ENCODE results near the gene NEDD8. TPM values are rescaled to one million over a fixed set of nuclear protein-coding genes. Genes with fewer than 3 reads are reported as not detected.

Gene NEDD8
- total RNA-seq, 2 experiments from 2014 or later, result 178 to 229 TPM

GRCh38 chr14:24271134-24271833 is 39.1 kb upstream of the NEDD8 start, which contains the start of gene RABGGTA:
Gene RABGGTA (minus strand): TSS chr14:24271597. CDS start chr14:24271115, 482 bp downstream.
- no peaks in the 10 kb centered on the region for H3K27me3 Mint-ChIP-seq
- H3K36me3 Mint-ChIP-seq (ENCODE audit: low read depth), result peaks cover 10% of the 10 kb centered on the region
- H3K4me3 Mint-ChIP-seq, result peak within 1 kb of the TSS; percentile 87
- ChIA-PET CTCF (interaction anchor here (1.0 to 6.6 kb wide), 23 partner anchors 9 to 169 kb away, joined by 3 to 44 read pairs (median 8); partner anchors contain the start of genes CHMP4A, CIDEB, DCAF11 and DHRS1), POLR2A (interaction anchor here (0.5 to 1.6 kb wide), 7 partner anchors 8 to 38 kb away, joined by 3 to 11 read pairs (median 3); partner anchors contain the start of genes GMPR2, TGM1 and TINF2)
- no peaks in the 10 kb centered on the region for H3K9me3 Mint-ChIP-seq
- peak; percentile 91 for DNase-seq
- peak within 1 kb of the TSS; percentile 96 for H3K27ac Mint-ChIP-seq
- H3K4me1 Mint-ChIP-seq, result peaks cover 52% of the 10 kb centered on the region

GRCh38 chr14:24270537-24271133 is 38.5 kb upstream of the NEDD8 start:
- Mint-ChIP-seq H3K4me3 (peak overlapping the region; percentile 87), H3K27me3 (no peaks in the 10 kb centered on the region), H3K9me3 (no peaks in the 10 kb centered on the region), H3K27ac (peak overlapping the region; percentile 96), H3K36me3 (ENCODE audit: low read depth) (peaks cover 13% of the 10 kb centered on the region), H3K4me1 (peaks cover 52% of the 10 kb centered on the region)
- no peak for DNase-seq
- CTCF ChIA-PET, result interaction anchor here (1.0 to 6.6 kb wide), 22 partner anchors 8 to 168 kb away, joined by 3 to 44 read pairs (median 10); partner anchors contain the start of genes CHMP4A, CIDEB, DCAF11 and DHRS1
- POLR2A ChIA-PET, result interaction anchor here (0.5 to 1.6 kb wide), 6 partner anchors 8 to 38 kb away, joined by 3 to 11 read pairs (median 3); partner anchors contain the start of genes GMPR2, TGM1 and TINF2

- H3K27me3 Mint-ChIP-seq, result no peaks in the 10 kb centered on the region
- no peak overlapping the region for H3K27ac Mint-ChIP-seq
- CTCF ChIA-PET, result interaction anchor here (0.7 to 6.6 kb wide), 16 partner anchors 10 to 156 kb away, joined by 3 to 44 read pairs (median 13); partner anchors contain the start of genes CIDEB, DCAF11, DHRS1 and IRF9
Observed at GRCh38 chr14:24269910-24270536, 37.9 kb upstream of the NEDD8 start.

GRCh38 chr14:24269368-24269767 is 37.2 kb upstream of the NEDD8 start:
- POLR2A ChIA-PET, result no interaction called here
- CTCF ChIA-PET, result interaction anchor here (0.7 to 6.6 kb wide), 10 partner anchors 11 to 108 kb away, joined by 3 to 44 read pairs (median 7); partner anchors contain the start of genes CIDEB, IRF9 and TINF2
- Mint-ChIP-seq H3K27ac (no peak overlapping the region), H3K36me3 (ENCODE audit: low read depth) (peaks cover 13% of the 10 kb centered on the region), H3K9me3 (no peaks in the 10 kb centered on the region), H3K4me3 (no peak overlapping the region), H3K4me1 (peaks cover 46% of the 10 kb centered on the region), H3K27me3 (no peaks in the 10 kb centered on the region)
- no peak for DNase-seq

More at GRCh38 chr14:24269910-24270536, 37.9 kb upstream of the NEDD8 start:
- peaks cover 13% of the 10 kb centered on the region for H3K36me3 Mint-ChIP-seq (ENCODE audit: low read depth)
- no peak for DNase-seq
- no peaks in the 10 kb centered on the region for H3K9me3 Mint-ChIP-seq
- peak overlapping the region; percentile 87 for H3K4me3 Mint-ChIP-seq
- peaks cover 48% of the 10 kb centered on the region for H3K4me1 Mint-ChIP-seq
- POLR2A ChIA-PET, result interaction anchor here (1.2 to 1.6 kb wide), 2 partner anchors 22 to 23 kb away, joined by 3 to 11 read pairs; no protein-coding TSS in a partner anchor

GRCh38 chr14:24268225-24268624 is 36.1 kb upstream of the NEDD8 start:
- Mint-ChIP-seq H3K4me3 (no peak overlapping the region), H3K4me1 (peaks cover 35% of the 10 kb centered on the region), H3K27ac (no peak overlapping the region), H3K9me3 (no peaks in the 10 kb centered on the region), H3K27me3 (no peaks in the 10 kb centered on the region), H3K36me3 (ENCODE audit: low read depth) (peaks cover 13% of the 10 kb centered on the region)
- DNase-seq, result no peak
- ChIA-PET CTCF (interaction anchor here (1.1 to 6.6 kb wide), 5 partner anchors 17 to 40 kb away, joined by 3 to 44 read pairs (median 6); partner anchors contain the start of genes CIDEB and TINF2), POLR2A (no interaction called here)

- H3K36me3 Mint-ChIP-seq (ENCODE audit: low read depth), result peaks cover 13% of the 10 kb centered on the region
- POLR2A ChIA-PET, result no interaction called here
- H3K27me3 Mint-ChIP-seq, result no peaks in the 10 kb centered on the region
- CTCF ChIA-PET, result interaction anchor here (1.1 to 6.6 kb wide), 4 partner anchors 16 to 25 kb away, joined by 3 to 44 read pairs (median 6); partner anchors contain the start of gene TINF2
- peaks cover 29% of the 10 kb centered on the region for H3K4me1 Mint-ChIP-seq
- no peak for DNase-seq
- no peaks in the 10 kb centered on the region for H3K9me3 Mint-ChIP-seq
- no peak overlapping the region for H3K4me3 Mint-ChIP-seq
- H3K27ac Mint-ChIP-seq, result no peak overlapping the region
Observed at GRCh38 chr14:24267516-24267915, 35.3 kb upstream of the NEDD8 start.

GRCh38 chr14:24266344-24267244 is 34.4 kb upstream of the NEDD8 start:
- Mint-ChIP-seq H3K27me3 (no peaks in the 10 kb centered on the region), H3K4me1 (peaks cover 20% of the 10 kb centered on the region), H3K27ac (no peak overlapping the region), H3K4me3 (no peak overlapping the region), H3K9me3 (no peaks in the 10 kb centered on the region), H3K36me3 (ENCODE audit: low read depth) (peaks cover 13% of the 10 kb centered on the region)
- no peak for DNase-seq
- POLR2A ChIA-PET, result interaction anchor here (0.6 kb wide), 1 partner anchor 27 kb away, joined by 3 read pairs; no protein-coding TSS in a partner anchor
- CTCF ChIA-PET, result interaction anchor here (1.3 to 6.6 kb wide), 3 partner anchors 15 to 24 kb away, joined by 3 to 44 read pairs (median 4); partner anchors contain the start of gene TINF2

- Mint-ChIP-seq H3K4me3 (no peak overlapping the region), H3K36me3 (ENCODE audit: low read depth) (peaks cover 13% of the 10 kb centered on the region), H3K4me1 (peaks cover 8% of the 10 kb centered on the region), H3K27ac (peak overlapping the region; percentile 31), H3K9me3 (no peaks in the 10 kb centered on the region), H3K27me3 (no peaks in the 10 kb centered on the region)
- DNase-seq, result no peak
- ChIA-PET CTCF (interaction anchor here (1.3 to 3.4 kb wide), 3 partner anchors 10 to 103 kb away, joined by 3 to 9 read pairs (median 6); partner anchors contain the start of genes IRF9 and TINF2), POLR2A (interaction anchor here (0.6 kb wide), 1 partner anchor 123 kb away, joined by 5 read pairs; the partner anchor contains the start of gene EMC9)
Observed at GRCh38 chr14:24264298-24264697, 32.1 kb upstream of the NEDD8 start.

- CTCF ChIA-PET, result interaction anchor here (0.6 to 3.4 kb wide), 3 partner anchors 10 to 21 kb away, joined by 3 to 9 read pairs (median 6); partner anchors contain the start of gene TINF2
- H3K4me3 Mint-ChIP-seq, result no peak overlapping the region
- no peaks in the 10 kb centered on the region for H3K9me3 Mint-ChIP-seq
- DNase-seq, result no peak
- no peaks in the 10 kb centered on the region for H3K27me3 Mint-ChIP-seq
- peaks cover 13% of the 10 kb centered on the region for H3K36me3 Mint-ChIP-seq (ENCODE audit: low read depth)
- peaks cover 8% of the 10 kb centered on the region for H3K4me1 Mint-ChIP-seq
- POLR2A ChIA-PET, result interaction anchor here (0.6 kb wide), 1 partner anchor 122 kb away, joined by 5 read pairs; the partner anchor contains the start of gene EMC9
- H3K27ac Mint-ChIP-seq, result no peak overlapping the region
Observed at GRCh38 chr14:24263848-24264247, 31.7 kb upstream of the NEDD8 start.

- Mint-ChIP-seq H3K27me3 (no peaks in the 10 kb centered on the region), H3K36me3 (ENCODE audit: low read depth) (peaks cover 13% of the 10 kb centered on the region), H3K9me3 (no peaks in the 10 kb centered on the region), H3K27ac (no peak within 1 kb of the TSS), H3K4me1 (peaks cover 8% of the 10 kb centered on the region), H3K4me3 (no peak within 1 kb of the TSS)
- ChIA-PET POLR2A (interaction anchor here (0.7 kb wide), 1 partner anchor 8 kb away, joined by 3 read pairs; the partner anchor contains the start of gene RABGGTA), CTCF (interaction anchor here (0.6 to 3.4 kb wide), 6 partner anchors 8 to 44 kb away, joined by 3 to 11 read pairs (median 7); partner anchors contain the start of genes RABGGTA and TINF2)
- DNase-seq, result no peak
Observed at GRCh38 chr14:24262821-24263733, 30.9 kb upstream of the NEDD8 start, which contains the start of gene TGM1. Gene TGM1 (minus strand): TSS chr14:24263177. CDS start chr14:24262352, 825 bp downstream.
